Stimulated activated naive CD4-positive, alpha-beta T cell treated with Interleukin-2 at 50 U/mL for 16 hours (primary cell): ENCODE results near the gene ZNF835.

ENCODE experiments used
- DNase-seq: peaks from one replicate; lab custom pipeline; 2025; lab: John Stamatoyannopoulos, UW

ZNF835 gene

GRCh38 chr19:56663931-56664500 lies 7.5 kb downstream of the ZNF835 start:
- DNase-seq, result no peak

- no peak for DNase-seq
These were observed 10.3 kb downstream of the ZNF835 start for GRCh38 chr19:56661248-56661647.

- DNase-seq, result no peak
These were observed 11.0 kb downstream of the ZNF835 start for GRCh38 chr19:56660381-56661107.

GRCh38 chr19:56654151-56654550 lies 17.4 kb downstream of the ZNF835 start:
- DNase-seq, result no peak

DNA sequence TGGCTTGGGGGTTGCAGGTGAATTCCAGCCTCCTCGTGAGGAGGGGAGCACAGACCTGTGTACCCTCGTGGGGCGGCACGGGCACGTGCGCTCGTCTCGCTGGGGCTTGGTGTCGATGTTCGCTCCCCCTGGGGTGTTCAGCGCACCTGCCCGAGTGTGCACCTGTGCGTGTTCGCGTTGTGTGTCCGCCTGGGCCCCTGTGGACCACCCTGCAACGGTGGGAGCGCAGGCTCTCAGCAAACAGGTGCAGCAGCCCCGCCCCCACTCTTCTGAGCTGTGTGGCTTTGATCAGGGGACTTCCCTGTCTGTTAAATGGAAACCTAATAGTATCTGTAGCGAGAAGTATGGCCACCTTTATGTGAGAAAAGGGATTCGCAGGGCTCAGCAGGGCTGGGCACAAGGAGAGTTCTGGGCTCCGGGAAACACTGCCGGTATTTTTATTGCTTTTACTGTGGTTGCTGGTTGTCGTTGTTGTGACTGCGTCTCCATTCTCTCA lies 28.0 kb downstream of the ZNF835 start:
- no peak for DNase-seq

DNA sequence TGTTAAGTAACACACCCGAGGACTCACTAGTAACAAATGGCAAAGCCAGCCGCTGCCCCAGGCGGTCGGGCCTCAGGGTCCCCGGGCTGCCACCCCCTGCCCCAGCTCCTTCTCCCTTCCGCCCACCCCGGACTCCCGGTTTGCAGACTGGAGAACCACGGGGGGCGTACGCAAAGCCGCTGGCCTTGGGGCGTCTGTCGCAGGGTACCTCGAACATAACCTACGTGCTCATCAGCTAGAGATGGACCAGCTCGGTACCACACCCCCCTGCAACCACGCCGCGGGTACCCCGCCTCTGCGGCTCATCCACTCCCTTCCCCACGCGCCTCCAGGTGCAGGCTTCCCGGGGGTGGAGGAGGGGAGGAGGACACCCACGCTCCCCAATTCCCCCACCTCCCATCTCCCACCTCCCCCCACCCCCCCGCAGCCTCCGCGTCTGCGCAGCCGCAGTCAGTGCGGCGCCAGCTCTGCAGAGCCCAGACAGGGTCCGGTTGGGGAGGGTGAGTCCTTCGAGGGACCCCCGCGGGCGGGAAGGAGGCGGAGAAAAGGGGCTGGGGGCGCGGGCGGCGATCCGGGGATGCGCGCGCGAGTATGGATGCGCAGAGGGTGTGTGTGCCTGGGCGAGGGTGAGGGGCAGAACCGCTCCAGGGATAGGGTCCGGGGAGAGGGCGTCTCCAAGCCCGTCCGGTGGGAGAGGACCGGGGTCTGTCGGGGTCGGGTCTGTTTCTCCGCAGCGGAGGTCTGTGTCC lies 28.7 kb downstream of the ZNF835 start, which contains the start of gene SMIM17:
TSS of gene SMIM17 (plus strand) at position 449 of the 749 bp plus-strand sequence. CDS start 2,509 bp downstream, outside the sequence.
- no peak for DNase-seq

- DNase-seq, result no peak
These were observed 32.3 kb downstream of the ZNF835 start for GRCh38 chr19:56639217-56639616.

DNA sequence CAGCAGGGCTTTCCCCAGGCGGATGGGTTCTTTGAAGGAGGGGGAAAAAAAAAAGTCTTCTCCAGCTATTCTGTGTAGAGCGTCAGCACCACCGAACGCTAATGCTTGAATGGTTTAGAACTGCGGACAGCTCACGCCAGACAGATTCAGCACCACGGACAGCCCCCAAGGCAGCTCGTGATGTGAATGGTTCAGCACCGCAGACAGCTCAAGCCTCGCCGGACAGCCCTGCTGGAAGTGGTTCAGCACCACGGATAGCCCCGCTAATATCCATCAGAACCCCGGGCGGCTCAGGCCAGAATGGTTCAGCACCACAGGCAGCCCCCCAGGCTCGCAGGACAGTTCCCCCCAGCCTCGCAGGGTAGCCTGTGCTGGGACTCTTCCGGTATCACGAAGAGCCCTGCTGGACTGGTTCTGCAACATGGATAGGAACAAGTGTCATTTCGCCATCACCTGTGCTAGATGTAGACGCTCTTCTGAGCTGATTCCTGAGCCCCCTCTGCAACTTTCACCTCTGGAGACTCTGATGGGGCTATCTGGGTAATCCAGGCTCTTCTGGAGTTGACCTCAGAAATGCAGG lies 33.5 kb downstream of the ZNF835 start:
- no peak for DNase-seq

DNA sequence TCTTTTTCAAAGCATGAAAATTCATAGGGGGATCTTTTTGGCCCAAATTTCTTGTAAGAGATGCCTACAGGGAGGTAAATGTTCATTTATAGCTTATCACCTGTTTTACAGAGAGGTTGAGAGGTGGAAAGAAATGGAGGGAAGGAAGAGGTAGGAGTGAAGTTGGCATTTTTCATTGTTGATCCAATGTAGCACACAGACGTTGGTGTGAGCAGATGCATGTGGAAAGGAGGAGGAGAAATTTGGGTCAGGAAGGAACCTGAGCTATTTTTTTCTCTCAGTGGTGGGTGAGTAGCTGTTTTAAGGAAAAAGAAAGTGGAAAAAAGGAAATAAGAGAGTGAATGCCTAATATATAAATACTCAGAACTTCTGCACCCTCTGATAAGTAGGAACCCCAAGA lies 38.5 kb downstream of the ZNF835 start:
- no peak for DNase-seq

DNA sequence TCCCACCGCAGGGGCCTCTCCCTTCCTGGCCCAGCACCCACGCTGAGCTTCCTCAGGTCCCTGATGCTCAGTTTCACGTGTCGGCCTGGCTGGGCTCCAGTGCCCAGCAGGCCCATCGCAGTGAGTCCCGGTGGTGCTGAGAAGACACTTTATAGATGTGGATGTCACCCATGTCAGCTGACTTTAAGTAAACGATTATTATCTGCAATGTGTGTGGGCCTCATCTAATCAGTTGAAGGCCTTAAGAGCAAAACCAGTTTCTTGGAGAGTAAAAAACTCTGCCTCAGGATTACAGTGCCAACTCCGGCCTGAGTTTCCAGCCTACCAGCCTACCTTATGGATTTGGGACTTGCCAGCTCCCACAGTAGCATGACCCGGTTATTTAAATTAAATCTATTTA lies 45.8 kb downstream of the ZNF835 start:
- no peak for DNase-seq

DNA sequence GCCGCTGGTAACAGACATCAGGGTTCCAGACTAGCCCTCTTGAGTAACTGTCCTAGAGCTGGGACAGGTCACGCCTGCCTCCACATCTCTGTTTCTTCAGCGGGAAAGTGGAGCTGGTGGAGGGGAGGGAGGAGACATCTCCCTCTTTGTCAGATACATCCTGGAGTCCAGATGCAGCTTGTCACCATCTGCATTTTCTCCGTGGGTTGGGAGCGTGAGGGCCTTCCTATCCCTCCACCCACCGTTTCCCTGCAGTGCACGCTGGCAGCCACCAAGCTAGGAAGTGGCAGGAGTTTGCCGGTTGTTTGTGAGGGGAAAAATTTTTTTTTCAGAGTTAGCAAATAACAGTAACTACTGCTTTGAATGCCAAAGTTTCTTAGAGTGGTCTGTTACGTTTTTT lies 48.6 kb downstream of the ZNF835 start:
- no peak for DNase-seq

GRCh38 chr19:56622374-56622773 lies 49.2 kb downstream of the ZNF835 start:
- no peak for DNase-seq

DNA sequence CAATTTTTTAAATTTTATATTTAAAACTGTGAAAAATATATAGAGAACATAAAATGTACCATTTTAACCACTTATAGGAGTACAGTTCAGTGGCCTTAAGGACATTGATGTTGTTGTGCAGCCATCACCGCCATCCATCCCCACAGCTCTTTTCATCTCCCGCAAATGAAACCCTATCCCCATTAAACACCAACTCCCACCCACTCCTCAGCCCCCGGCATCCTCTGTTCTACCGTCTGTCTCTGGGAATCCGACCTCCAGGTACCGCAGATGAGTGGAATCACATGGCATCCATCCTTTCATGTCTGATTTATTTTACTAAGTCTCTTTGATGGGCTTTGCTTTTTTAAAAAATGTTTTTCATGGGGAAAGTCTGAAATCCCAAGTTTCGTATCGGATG lies 52.4 kb downstream of the ZNF835 start:
- DNase-seq, result no peak

GRCh38 chr19:56617531-56617930 lies 54.0 kb downstream of the ZNF835 start:
- no peak for DNase-seq

DNA sequence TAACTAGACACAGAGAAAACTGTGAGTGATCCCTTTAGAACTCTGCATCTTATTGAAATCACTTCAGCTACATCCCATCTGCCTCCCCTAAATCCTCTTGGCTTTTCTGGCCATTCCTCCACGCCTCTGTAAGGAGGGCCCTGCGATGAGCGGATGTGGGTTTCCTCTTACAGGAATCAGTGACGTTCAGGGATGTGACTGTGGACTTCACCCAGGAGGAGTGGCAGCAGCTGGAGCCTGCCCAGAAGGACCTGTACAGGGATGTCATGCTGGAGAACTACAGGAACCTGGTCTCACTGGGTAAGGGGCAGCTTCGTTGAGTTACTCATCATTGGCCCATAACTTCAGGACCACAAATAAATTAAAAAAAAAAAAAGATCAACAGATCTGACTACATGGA lies 57.9 kb downstream of the ZNF835 start:
- DNase-seq, result no peak

- no peak for DNase-seq
These were observed 58.8 kb downstream of the ZNF835 start for GRCh38 chr19:56612737-56613136.
